Esophagus squamous epithelium (tissue), 5 donors: ENCODE results near the gene BDNF. TPM values are rescaled to one million over a fixed set of nuclear protein-coding genes. Genes with fewer than 3 reads are reported as not detected.

Experiments used
- DNase-seq: peaks from one replicate; lab custom pipeline; 2025; lab: John Stamatoyannopoulos, UW
- H3K27ac ChIP-seq, 4 donors: fragments of 200-600 bp; sonication (generic); one replicate each; pipeline ENCODE4 v1.5.1; 2016 to 2019; ENCODE audit warnings: mild to moderate bottlenecking in 1 of 4
- H3K27me3 ChIP-seq, 4 donors: fragments of 200-600 bp; sonication (generic); 1 replicate in 3 of 4; 2 replicates in 1 of 4; pipeline versions ENCODE4 v1.5.1 to v1.6.0; 2017 to 2021; ENCODE audit warnings: antibody characterized with exemption in 1 of 4
- H3K36me3 ChIP-seq, 3 donors: fragments of 200-600 bp; sonication (generic); one replicate each; pipeline ENCODE4 v1.5.1; 2016 to 2019
- H3K4me1 ChIP-seq, 3 donors: fragments of 200-600 bp; sonication (generic); one replicate each; pipeline ENCODE4 v1.5.1; 2017 to 2019
- H3K4me3 ChIP-seq, 4 donors: fragments of 200-600 bp; sonication (generic); 1 replicate in 3 of 4; 2 replicates in 1 of 4; pipeline ENCODE4 v1.5.1; 2016 to 2019; ENCODE audit warnings: mild to moderate bottlenecking in 2 of 4, moderate library complexity in 1 of 4
- H3K9me3 ChIP-seq, 3 donors: fragments of 200-600 bp; sonication (generic); one replicate each; pipeline ENCODE4 v1.5.1; 2016 to 2019
- CTCF ChIP-seq, 6 experiments: fragments of 450-650 bp in 4 of 6; fragments of 200-600 bp in 2 of 6; sonication (generic) in 2 of 6; IDR thresholded peaks; one replicate each; pipeline ENCODE4 v1.5.1; 2016 to 2019; ENCODE audit warnings: antibody characterized with exemption in 6 of 6, mild to moderate bottlenecking in 4 of 6, moderate library complexity in 4 of 6
- POLR2A ChIP-seq, 4 donors: fragments of 450-650 bp; IDR thresholded peaks; one replicate each; pipeline ENCODE4 v1.6.1; 2017; ENCODE audit warnings: antibody characterized with exemption in 4 of 4, mild to moderate bottlenecking in 4 of 4, moderate library complexity in 3 of 4
- WGBS, 2 donors: methylation state at CpG; one replicate each; pipeline ENCODE4 v1.1.5; 2018; 5-methylcytosine and 5-hydroxymethylcytosine counted together
- intact Hi-C: fragments of 100-400 bp; cut with DNase I; formaldehyde crosslinking; loops from one replicate; pipeline ENCODE4 v1.15.0; 2022
- total RNA-seq, 4 donors: library from RNA; depleted of rRNA; stranded (reverse); fragments of >200 nt; gene quantifications; one replicate each; pipeline ENCODE4 v1.1.0, GENCODE V29; 2016
- donor health status: DM: yes; HTN: yes; CAD: no.

BDNF gene
- total RNA-seq, 4 donors from 2014 or later: 0.15 to 1.1 (median 0.84) TPM

DNA sequence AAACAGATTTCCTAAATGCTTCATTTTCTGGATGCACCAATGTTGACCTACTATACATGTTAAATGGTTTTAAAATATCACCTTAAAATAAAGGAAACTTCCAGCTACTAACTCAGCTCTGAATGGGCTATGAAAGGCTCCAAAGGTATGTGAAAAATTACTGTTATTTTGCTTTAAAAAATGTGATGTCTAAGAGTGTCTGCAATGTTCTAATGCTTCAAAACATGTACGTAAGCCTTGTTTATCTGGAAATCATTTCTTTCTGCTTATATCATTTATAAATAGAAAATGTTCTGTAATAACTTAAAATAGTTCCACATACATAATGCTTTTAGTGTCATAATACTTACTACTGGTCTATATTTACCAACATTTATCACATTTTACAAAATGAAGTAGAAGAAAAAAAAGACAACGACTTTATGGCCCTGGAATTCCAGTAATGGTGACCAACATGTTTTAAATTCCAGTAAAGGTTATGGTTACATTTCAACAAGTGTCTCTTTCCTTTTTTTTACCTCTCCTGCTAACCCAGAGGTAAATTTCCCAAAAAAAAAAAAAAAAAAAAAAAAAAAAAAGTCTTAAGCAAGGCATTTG is 2.5 kb downstream of the BDNF start:
- DNase-seq: no peak
- H3K27me3 ChIP-seq: peaks cover 11 to 75% (median 14%) of the 10 kb centered on the region in 4 donors

DNA sequence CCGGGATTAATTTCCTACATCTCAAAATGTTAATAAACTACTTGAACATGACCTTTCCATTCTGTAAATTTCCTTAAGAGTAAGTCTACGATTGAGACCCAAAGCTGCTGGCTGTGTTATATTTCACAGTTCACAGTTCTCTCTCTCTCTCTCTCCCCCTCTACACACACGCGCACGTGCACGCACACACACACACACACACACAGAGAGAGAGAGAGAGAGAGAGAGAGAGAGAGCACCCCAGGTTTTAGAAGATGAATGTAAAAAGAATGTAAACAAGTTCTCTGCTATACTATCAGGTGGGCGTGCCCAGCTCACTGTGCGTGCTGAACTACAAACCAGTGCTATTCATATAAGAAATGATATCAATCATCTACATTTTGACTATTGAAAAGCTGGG is 3.3 kb downstream of the BDNF start:
- H3K9me3 ChIP-seq: no peaks in the 10 kb centered on the region
- WGBS, 2 donors: 39 to 44% methylated on average over 7 to 8 of the region's 8 CpGs
- no peak overlapping the region for H3K27ac ChIP-seq
- no peak for DNase-seq
- intact Hi-C loops: no loop called here
- TF ChIP-seq CTCF (IDR thresholded peaks at IDR 0.05) (no peak), POLR2A (IDR thresholded peaks at IDR 0.05) (no peak)
- peaks cover 11 to 67% (median 14%) of the 10 kb centered on the region in 4 donors for H3K27me3 ChIP-seq
- peaks cover 20 to 36% (median 21%) of the 10 kb centered on the region in 3 donors for H3K4me1 ChIP-seq
- no peak overlapping the region for H3K4me3 ChIP-seq
- H3K36me3 ChIP-seq: no peaks in the 10 kb centered on the region

More for the DNA sequence above, 2.5 kb downstream of the BDNF start:
- WGBS, 2 donors: 59 to 62% methylated on average over 2 of the region's 2 CpGs
- Histone ChIP-seq H3K9me3 (no peaks in the 10 kb centered on the region), H3K36me3 (no peaks in the 10 kb centered on the region), H3K27ac (no peak overlapping the region), H3K4me1 (peaks cover 20 to 36% (median 21%) of the 10 kb centered on the region in 3 donors), H3K4me3 (no peak overlapping the region)
- intact Hi-C loops: no loop called here
- TF ChIP-seq CTCF (IDR thresholded peaks at IDR 0.05): no peak
- TF ChIP-seq POLR2A (IDR thresholded peaks at IDR 0.05): no peak

DNA sequence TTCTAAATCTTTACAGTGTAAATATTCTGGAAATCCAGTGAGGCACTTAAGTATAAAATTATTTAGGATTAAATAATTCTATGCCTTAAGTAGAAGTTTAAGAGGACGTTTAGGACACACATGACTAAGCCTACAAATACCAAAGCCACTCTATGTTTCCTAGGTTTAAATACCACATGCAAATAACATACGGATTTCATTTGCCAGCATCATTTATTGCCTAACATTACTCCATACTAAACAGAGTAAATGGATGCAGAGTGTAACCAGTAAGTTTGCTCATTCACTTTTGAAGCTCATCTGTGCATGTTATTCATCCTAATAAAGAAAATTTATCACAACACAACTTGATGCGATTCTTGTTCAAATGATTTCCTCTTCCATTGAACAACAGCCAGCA is 4.1 kb downstream of the BDNF start:
- TF ChIP-seq POLR2A (IDR thresholded peaks at IDR 0.05) (no peak), CTCF (IDR thresholded peaks at IDR 0.05) (no peak)
- no peaks in the 10 kb centered on the region for H3K36me3 ChIP-seq
- no peaks in the 10 kb centered on the region for H3K9me3 ChIP-seq
- WGBS, 2 donors: 55 to 67% methylated on average over 3 of the region's 3 CpGs
- peaks cover 20 to 27% (median 21%) of the 10 kb centered on the region in 3 donors for H3K4me1 ChIP-seq
- peaks cover 11 to 58% (median 14%) of the 10 kb centered on the region in 4 donors for H3K27me3 ChIP-seq
- H3K27ac ChIP-seq: no peak overlapping the region
- no peak overlapping the region for H3K4me3 ChIP-seq
- DNase-seq: no peak
- intact Hi-C loops: no loop called here

DNA sequence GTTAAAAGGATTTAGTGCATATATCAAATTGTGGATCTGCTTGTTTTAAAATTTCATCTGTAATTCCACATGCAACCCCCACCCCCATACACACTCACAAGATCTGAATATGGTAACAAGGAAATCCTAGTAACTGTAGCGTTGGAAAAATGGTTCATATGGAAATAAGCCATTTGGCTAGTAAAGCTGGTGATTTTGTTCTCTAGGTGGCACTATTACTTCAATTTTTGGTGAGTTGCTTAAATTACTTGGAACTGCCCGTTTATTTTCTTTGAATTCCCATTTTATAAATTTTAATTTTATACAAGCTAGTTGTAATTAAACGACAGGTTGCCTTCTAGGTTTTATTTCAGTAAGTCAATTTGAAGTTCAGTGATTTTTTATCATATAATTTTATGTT is 5.3 kb downstream of the BDNF start:
- intact Hi-C loops: no loop called here
- Histone ChIP-seq H3K4me3 (no peak overlapping the region), H3K9me3 (no peaks in the 10 kb centered on the region), H3K27ac (no peak overlapping the region), H3K36me3 (no peaks in the 10 kb centered on the region), H3K27me3 (peaks cover 7 to 47% (median 10%) of the 10 kb centered on the region in 4 donors), H3K4me1 (peaks cover 14 to 16% (median 15%) of the 10 kb centered on the region in 3 donors)
- TF ChIP-seq CTCF (IDR thresholded peaks at IDR 0.05) (peak in 2 of 6 experiments; percentile 30 to 33), POLR2A (IDR thresholded peaks at IDR 0.05) (no peak)
- no peak for DNase-seq
- WGBS, 2 donors: 7 to 11% methylated on average over 3 of the region's 3 CpGs

- Histone ChIP-seq H3K36me3 (no peaks in the 10 kb centered on the region), H3K4me1 (peaks cover 0 to under 1% (median under 1%) of the 10 kb centered on the region in 3 donors), H3K27me3 (peaks cover 0 to 31% (median 2%) of the 10 kb centered on the region in 4 donors), H3K27ac (no peak overlapping the region), H3K4me3 (no peak overlapping the region), H3K9me3 (no peaks in the 10 kb centered on the region)
- intact Hi-C loops: no loop called here
- WGBS, 2 donors: 42 to 51% methylated on average over 5 of the region's 5 CpGs
- TF ChIP-seq POLR2A (IDR thresholded peaks at IDR 0.05) (no peak), CTCF (IDR thresholded peaks at IDR 0.05) (no peak)
- DNase-seq: no peak
Measured at GRCh38 chr11:27693398-27693797, 6.9 kb downstream of the BDNF start.
